Esophagus squamous epithelium (tissue), 5 donors: ENCODE results near the gene GSTO2. TPM values are rescaled to one million over a fixed set of nuclear protein-coding genes. Genes with fewer than 3 reads are reported as not detected.

Source experiments
- DNase-seq: peaks from one replicate; lab custom pipeline; 2025; lab: John Stamatoyannopoulos, UW
- H3K27ac ChIP-seq, 4 donors: fragments of 200-600 bp; sonication (generic); one replicate each; pipeline ENCODE4 v1.5.1; 2016 to 2019; ENCODE audit warnings: mild to moderate bottlenecking in 1 of 4
- H3K27me3 ChIP-seq, 4 donors: fragments of 200-600 bp; sonication (generic); 1 replicate in 3 of 4; 2 replicates in 1 of 4; pipeline versions ENCODE4 v1.5.1 to v1.6.0; 2017 to 2021; ENCODE audit warnings: antibody characterized with exemption in 1 of 4
- H3K36me3 ChIP-seq, 3 donors: fragments of 200-600 bp; sonication (generic); one replicate each; pipeline ENCODE4 v1.5.1; 2016 to 2019
- H3K4me1 ChIP-seq, 3 donors: fragments of 200-600 bp; sonication (generic); one replicate each; pipeline ENCODE4 v1.5.1; 2017 to 2019
- H3K4me3 ChIP-seq, 4 donors: fragments of 200-600 bp; sonication (generic); 1 replicate in 3 of 4; 2 replicates in 1 of 4; pipeline ENCODE4 v1.5.1; 2016 to 2019; ENCODE audit warnings: mild to moderate bottlenecking in 2 of 4, moderate library complexity in 1 of 4
- H3K9me3 ChIP-seq, 3 donors: fragments of 200-600 bp; sonication (generic); one replicate each; pipeline ENCODE4 v1.5.1; 2016 to 2019
- CTCF ChIP-seq, 6 experiments: fragments of 450-650 bp in 4 of 6; fragments of 200-600 bp in 2 of 6; sonication (generic) in 2 of 6; IDR thresholded peaks; one replicate each; pipeline ENCODE4 v1.5.1; 2016 to 2019; ENCODE audit warnings: antibody characterized with exemption in 6 of 6, mild to moderate bottlenecking in 4 of 6, moderate library complexity in 4 of 6
- POLR2A ChIP-seq, 4 donors: fragments of 450-650 bp; IDR thresholded peaks; one replicate each; pipeline ENCODE4 v1.6.1; 2017; ENCODE audit warnings: antibody characterized with exemption in 4 of 4, mild to moderate bottlenecking in 4 of 4, moderate library complexity in 3 of 4
- WGBS, 2 donors: methylation state at CpG; one replicate each; pipeline ENCODE4 v1.1.5; 2018; 5-methylcytosine and 5-hydroxymethylcytosine counted together
- intact Hi-C: fragments of 100-400 bp; cut with DNase I; formaldehyde crosslinking; loops from one replicate; pipeline ENCODE4 v1.15.0; 2022
- total RNA-seq, 4 donors: library from RNA; depleted of rRNA; stranded (reverse); fragments of >200 nt; gene quantifications; one replicate each; pipeline ENCODE4 v1.1.0, GENCODE V29; 2016
- donor health status: DM: yes; HTN: yes; CAD: no.

Gene GSTO2
- total RNA-seq, 4 donors from 2014 or later = 6.1 to 20.6 (median 13.8) TPM

GRCh38 chr10:104231784-104232612 is 37.0 kb upstream of the GSTO2 start, which contains the start of gene CFAP43:
Gene CFAP43, minus strand, starts transcription at chr10:104232364. Its CDS starts 118 bp downstream, at chr10:104232246.
- Histone ChIP-seq H3K27me3 (peaks cover 0 to 19% (median 0%) of the 10 kb centered on the region in 4 donors), H3K4me3 (peak within 1 kb of the TSS; percentile 61 to 84 (median 76)), H3K36me3 (no peaks in the 10 kb centered on the region), H3K4me1 (peaks cover 8 to 16% (median 9%) of the 10 kb centered on the region in 3 donors), H3K27ac (peak within 1 kb of the TSS in 3 of 4 donors; percentile 49 to 78 (median 73)), H3K9me3 (no peaks in the 10 kb centered on the region)
- WGBS, 2 donors = 0 to 1% methylated on average over 29 to 40 of the region's 60 CpGs
- TF ChIP-seq POLR2A (IDR thresholded peaks at IDR 0.05) (no peak), CTCF (IDR thresholded peaks at IDR 0.05) (peak in 1 of 6 experiments; percentile 32)
- intact Hi-C loops = no loop called here
- DNase-seq = peak; percentile 88

- DNase-seq = no peak
- TF ChIP-seq CTCF (IDR thresholded peaks at IDR 0.05) (no peak), POLR2A (IDR thresholded peaks at IDR 0.05) (no peak)
- peak overlapping the region; percentile 61 to 84 (median 76) for H3K4me3 ChIP-seq
- no peaks in the 10 kb centered on the region for H3K36me3 ChIP-seq
- H3K27me3 ChIP-seq = peaks cover 0 to 22% (median 0%) of the 10 kb centered on the region in 4 donors
- intact Hi-C loops = no loop called here
- 19% methylated on average over 15 of the region's 20 CpGs for WGBS, 2 donors
- peaks cover 8 to 16% (median 9%) of the 10 kb centered on the region in 3 donors for H3K4me1 ChIP-seq
- peak overlapping the region in 2 of 4 donors; percentile 47 to 78 for H3K27ac ChIP-seq
- H3K9me3 ChIP-seq = no peaks in the 10 kb centered on the region
These were observed 36.3 kb upstream of the GSTO2 start for GRCh38 chr10:104232613-104233102.

GRCh38 chr10:104233817-104234216 is 35.2 kb upstream of the GSTO2 start:
- Histone ChIP-seq H3K27me3 (peaks cover 0 to 29% (median 0%) of the 10 kb centered on the region in 4 donors), H3K27ac (no peak overlapping the region), H3K36me3 (no peaks in the 10 kb centered on the region), H3K4me1 (peaks cover 8 to 16% (median 9%) of the 10 kb centered on the region in 3 donors), H3K9me3 (no peaks in the 10 kb centered on the region), H3K4me3 (no peak overlapping the region)
- TF ChIP-seq CTCF (IDR thresholded peaks at IDR 0.05) (no peak), POLR2A (IDR thresholded peaks at IDR 0.05) (no peak)
- no peak for DNase-seq
- intact Hi-C loops = no loop called here
- WGBS, 2 donors = 69 to 75% methylated on average over 1 of the region's 1 CpG

- H3K36me3 ChIP-seq = no peaks in the 10 kb centered on the region
- peaks cover 0 to 29% (median 0%) of the 10 kb centered on the region in 4 donors for H3K27me3 ChIP-seq
- H3K9me3 ChIP-seq = no peaks in the 10 kb centered on the region
- 60 to 68% methylated on average over 1 of the region's 1 CpG for WGBS, 2 donors
- H3K27ac ChIP-seq = no peak overlapping the region
- no peak for DNase-seq
- no peak overlapping the region for H3K4me3 ChIP-seq
- TF ChIP-seq CTCF (IDR thresholded peaks at IDR 0.05) (no peak), POLR2A (IDR thresholded peaks at IDR 0.05) (no peak)
- peaks cover 8 to 16% (median 9%) of the 10 kb centered on the region in 3 donors for H3K4me1 ChIP-seq
- intact Hi-C loops = no loop called here
These were observed 34.0 kb upstream of the GSTO2 start for GRCh38 chr10:104234934-104235333.

GRCh38 chr10:104235801-104236200 is 33.2 kb upstream of the GSTO2 start:
- peaks cover 8 to 16% (median 9%) of the 10 kb centered on the region in 3 donors for H3K4me1 ChIP-seq
- DNase-seq = no peak
- H3K4me3 ChIP-seq = no peak overlapping the region
- intact Hi-C loops = no loop called here
- H3K9me3 ChIP-seq = no peaks in the 10 kb centered on the region
- H3K36me3 ChIP-seq = no peaks in the 10 kb centered on the region
- H3K27me3 ChIP-seq = peaks cover 0 to 29% (median 0%) of the 10 kb centered on the region in 4 donors
- WGBS, 2 donors = 72 to 73% methylated on average over 3 of the region's 3 CpGs
- TF ChIP-seq CTCF (IDR thresholded peaks at IDR 0.05) (no peak), POLR2A (IDR thresholded peaks at IDR 0.05) (no peak)
- H3K27ac ChIP-seq = no peak overlapping the region
